CD8-positive, alpha-beta memory T cell (primary cell): ENCODE data around the gene CSF1R. TPM values are rescaled to one million over a fixed set of nuclear protein-coding genes. Genes with fewer than 3 reads are reported as not detected.

Experiments
- CTCF ChIA-PET: fragments of 350-600 bp; sonication (Branson Sonifier 250); formaldehyde crosslinking; loops from one replicate; lab custom pipeline; 2021; ENCODE audit warnings: antibody characterized with exemption; lab: Charles Lee
- POLR2A ChIA-PET: fragments of 350-600 bp; sonication (Branson Sonifier 250); formaldehyde crosslinking; loops from one replicate; lab custom pipeline; 2021; ENCODE audit warnings: antibody characterized with exemption; lab: Charles Lee
- DNase-seq, 5 donors: peaks; one replicate each; pipeline versions ENCODE4 v3.0.0 to v3.0.0-alpha.2; 2020 to 2022; ENCODE audit warnings: mixed read lengths in 1 of 5
- H3K27ac ChIP-seq: one replicate; pipeline ENCODE4 v1.7.0; 2013; ENCODE audit warnings: low read depth, mild to moderate bottlenecking, low read length, moderate library complexity
- H3K27me3 ChIP-seq: 2 replicates; pipeline ENCODE4 v1.7.0; 2013; ENCODE audit warnings: low read length, mild to moderate bottlenecking; ENCODE audit not compliant: insufficient read depth, poor library complexity, severe bottlenecking
- H3K36me3 ChIP-seq: 2 replicates; pipeline ENCODE4 v1.7.0; 2013; ENCODE audit warnings: mild to moderate bottlenecking, low read length, moderate library complexity; ENCODE audit not compliant: insufficient read depth
- H3K4me1 ChIP-seq: 2 replicates; pipeline ENCODE4 v1.7.0; 2013; ENCODE audit warnings: mild to moderate bottlenecking, low read length, moderate library complexity; ENCODE audit not compliant: insufficient read depth
- H3K4me3 ChIP-seq: 2 replicates; pipeline ENCODE4 v1.7.0; 2013; ENCODE audit warnings: mild to moderate bottlenecking, low read length
- H3K9me3 ChIP-seq: 2 replicates; pipeline ENCODE4 v1.7.0; 2013; ENCODE audit warnings: mild to moderate bottlenecking, low read length
- H3K27ac Mint-ChIP-seq, 8 donors: one replicate each; pipeline ENCODE4 v1.8.0; 2020 to 2021; ENCODE audit warnings: mixed read lengths in 8 of 8, mild to moderate bottlenecking in 6 of 8, inconsistent platforms in 3 of 8, moderate library complexity in 3 of 8
- H3K27me3 Mint-ChIP-seq, 2 donors: one replicate each; pipeline ENCODE4 v1.8.0; 2020 to 2021; ENCODE audit warnings: mixed read lengths in 2 of 2, mild to moderate bottlenecking in 1 of 2, moderate library complexity in 1 of 2
- H3K36me3 Mint-ChIP-seq, 3 donors: one replicate each; pipeline ENCODE4 v1.8.0; 2020 to 2021; ENCODE audit warnings: mixed read lengths in 3 of 3, inconsistent platforms in 1 of 3, mild to moderate bottlenecking in 1 of 3
- H3K4me1 Mint-ChIP-seq, 3 donors: one replicate each; pipeline ENCODE4 v1.8.0; 2020 to 2021; ENCODE audit warnings: mixed read lengths in 3 of 3, inconsistent platforms in 1 of 3, mild to moderate bottlenecking in 1 of 3
- H3K4me3 Mint-ChIP-seq, 7 donors: one replicate each; pipeline ENCODE4 v1.8.0; 2020 to 2021; ENCODE audit warnings: mixed read lengths in 7 of 7, mild to moderate bottlenecking in 6 of 7, moderate library complexity in 4 of 7, inconsistent platforms in 2 of 7
- H3K9me3 Mint-ChIP-seq, 5 donors: one replicate each; pipeline ENCODE4 v1.8.0; 2020 to 2022; ENCODE audit warnings: mixed read lengths in 5 of 5, mild to moderate bottlenecking in 3 of 5, moderate library complexity in 2 of 5, inconsistent platforms in 1 of 5
- polyA plus RNA-seq: library from polyadenylated mRNA; unstranded; fragments of 300-500 nt; fragmentation: Illumina TruSeq; gene quantifications from one replicate; pipeline ENCODE4 v1.2.3, GENCODE V29; 2021
- total RNA-seq, 2 experiments: library from RNA; stranded (reverse); gene quantifications; one replicate each; pipeline ENCODE4 v1.2.3, GENCODE V29; 2021

The CSF1R gene
- total and polyA plus RNA-seq, 3 experiments from 2014 or later: 0.59 to 2.7 (median 1.7) TPM

DNA sequence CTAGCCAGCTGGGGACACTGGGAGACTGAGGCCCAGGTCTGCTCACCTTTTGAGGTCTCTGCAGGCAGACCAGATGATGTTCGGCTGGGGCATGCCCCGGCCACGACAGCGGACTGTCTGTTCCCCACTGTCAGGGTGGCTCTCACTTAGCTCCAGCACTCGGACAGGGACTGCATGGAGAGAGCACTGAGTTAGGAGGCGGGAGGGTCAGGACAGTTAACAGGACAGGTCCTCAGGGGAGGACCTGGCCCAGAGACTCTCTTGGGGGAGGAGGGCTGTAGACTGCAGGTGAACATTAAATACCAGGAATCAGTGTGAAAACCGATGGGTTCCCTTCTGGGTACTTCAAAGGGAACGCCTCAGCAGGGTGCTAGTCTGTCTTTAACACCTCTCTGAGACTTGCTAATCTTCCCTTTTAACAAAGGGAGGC is 44.2 kb upstream of the CSF1R start:
- Mint-ChIP-seq H3K36me3 (no peaks in the 10 kb centered on the region), H3K4me1 (peaks cover 4 to 8% (median 6%) of the 10 kb centered on the region in 3 donors), H3K27me3 (peaks cover 4 to 13% of the 10 kb centered on the region in 2 donors), H3K27ac (no peak overlapping the region), H3K4me3 (no peak overlapping the region), H3K9me3 (no peaks in the 10 kb centered on the region)
- H3K4me3 ChIP-seq: no peak overlapping the region
- ChIA-PET CTCF (interaction anchor here (1.2 kb wide), 1 partner anchor 8 kb away, joined by 3 read pairs; no protein-coding TSS in a partner anchor), POLR2A (no interaction called here)
- H3K9me3 ChIP-seq: no peaks in the 10 kb centered on the region
- no peaks in the 10 kb centered on the region for H3K27me3 ChIP-seq
- no peaks in the 10 kb centered on the region for H3K4me1 ChIP-seq
- no peak for DNase-seq
- no peak overlapping the region for H3K27ac ChIP-seq
- H3K36me3 ChIP-seq: no peaks in the 10 kb centered on the region

- POLR2A ChIA-PET: no interaction called here
- Histone ChIP-seq H3K4me3 (no peak overlapping the region), H3K36me3 (no peaks in the 10 kb centered on the region), H3K9me3 (no peaks in the 10 kb centered on the region), H3K4me1 (no peaks in the 10 kb centered on the region), H3K27me3 (no peaks in the 10 kb centered on the region), H3K27ac (no peak overlapping the region)
- peak in 4 of 5 donors; percentile 7 to 24 (median 16) for DNase-seq
- CTCF ChIA-PET: interaction anchor here (1.2 kb wide), 1 partner anchor 8 kb away, joined by 3 read pairs; no protein-coding TSS in a partner anchor
- Mint-ChIP-seq H3K4me3 (no peak overlapping the region), H3K9me3 (no peaks in the 10 kb centered on the region), H3K27me3 (peaks cover 1 to 7% of the 10 kb centered on the region in 2 donors), H3K4me1 (peaks cover 4 to 8% (median 6%) of the 10 kb centered on the region in 3 donors), H3K27ac (no peak overlapping the region), H3K36me3 (no peaks in the 10 kb centered on the region)
Observed at GRCh38 chr5:150129813-150130492, 43.6 kb upstream of the CSF1R start.

DNA sequence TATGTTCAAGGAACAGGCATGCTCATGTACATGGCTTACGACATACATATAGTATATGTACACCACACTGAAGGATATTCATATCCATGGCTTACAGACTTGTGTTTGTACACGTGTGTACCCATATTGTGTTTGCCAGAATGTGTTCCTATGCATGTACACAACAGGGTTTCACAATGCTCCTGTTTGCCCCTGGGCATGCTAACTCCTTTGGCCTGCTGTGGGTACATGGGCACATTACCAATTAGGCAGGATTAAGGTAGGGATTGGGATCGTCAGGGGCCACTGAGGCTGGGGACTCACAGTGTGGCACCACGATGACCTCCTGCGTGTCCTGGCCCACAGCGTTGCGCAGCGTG is 43.1 kb upstream of the CSF1R start:
- POLR2A ChIA-PET: no interaction called here
- H3K36me3 Mint-ChIP-seq: no peaks in the 10 kb centered on the region
- H3K9me3 Mint-ChIP-seq: no peaks in the 10 kb centered on the region
- Histone ChIP-seq H3K4me1 (no peaks in the 10 kb centered on the region), H3K36me3 (no peaks in the 10 kb centered on the region), H3K27me3 (no peaks in the 10 kb centered on the region), H3K9me3 (no peaks in the 10 kb centered on the region), H3K27ac (no peak overlapping the region), H3K4me3 (no peak overlapping the region)
- no peak overlapping the region for H3K27ac Mint-ChIP-seq
- no peak overlapping the region for H3K4me3 Mint-ChIP-seq
- H3K4me1 Mint-ChIP-seq: peaks cover 4 to 8% (median 6%) of the 10 kb centered on the region in 3 donors
- CTCF ChIA-PET: interaction anchor here (1.2 kb wide), 1 partner anchor 9 kb away, joined by 3 read pairs; no protein-coding TSS in a partner anchor
- DNase-seq: no peak
- peaks cover 1 to 5% of the 10 kb centered on the region in 2 donors for H3K27me3 Mint-ChIP-seq

- peaks cover 4 to 8% (median 8%) of the 10 kb centered on the region in 3 donors for H3K4me1 Mint-ChIP-seq
- DNase-seq: no peak
- peaks cover 0 to 1% of the 10 kb centered on the region in 2 donors for H3K27me3 Mint-ChIP-seq
- Histone ChIP-seq H3K27ac (no peak overlapping the region), H3K4me1 (no peaks in the 10 kb centered on the region), H3K9me3 (no peaks in the 10 kb centered on the region), H3K4me3 (no peak overlapping the region), H3K27me3 (no peaks in the 10 kb centered on the region), H3K36me3 (no peaks in the 10 kb centered on the region)
- no peak overlapping the region for H3K4me3 Mint-ChIP-seq
- H3K36me3 Mint-ChIP-seq: no peaks in the 10 kb centered on the region
- POLR2A ChIA-PET: no interaction called here
- H3K27ac Mint-ChIP-seq: no peak overlapping the region
- no peaks in the 10 kb centered on the region for H3K9me3 Mint-ChIP-seq
- CTCF ChIA-PET: interaction anchor here (1.1 kb wide), 1 partner anchor 92 kb away, joined by 3 read pairs; no protein-coding TSS in a partner anchor
Observed at GRCh38 chr5:150126921-150127265, 40.5 kb upstream of the CSF1R start.

- CTCF ChIA-PET: interaction anchor here (1.1 kb wide), 1 partner anchor 92 kb away, joined by 3 read pairs; no protein-coding TSS in a partner anchor
- no peak overlapping the region for H3K4me3 Mint-ChIP-seq
- POLR2A ChIA-PET: no interaction called here
Observed at GRCh38 chr5:150126199-150126920, 40.0 kb upstream of the CSF1R start.

GRCh38 chr5:150125334-150125733 is 39.0 kb upstream of the CSF1R start:
- no peaks in the 10 kb centered on the region for H3K9me3 Mint-ChIP-seq
- no peak overlapping the region for H3K4me3 ChIP-seq
- peaks cover 4 to 6% (median 4%) of the 10 kb centered on the region in 3 donors for H3K4me1 Mint-ChIP-seq
- no peak for DNase-seq
- peak overlapping the region in 1 of 8 donors; percentile 39 for H3K27ac Mint-ChIP-seq
- H3K4me3 Mint-ChIP-seq: no peak overlapping the region
- CTCF ChIA-PET: no interaction called here
- no peaks in the 10 kb centered on the region for H3K4me1 ChIP-seq
- no peak overlapping the region for H3K27ac ChIP-seq
- no peaks in the 10 kb centered on the region for H3K36me3 Mint-ChIP-seq
- H3K27me3 ChIP-seq: no peaks in the 10 kb centered on the region
- no peaks in the 10 kb centered on the region for H3K36me3 ChIP-seq
- H3K9me3 ChIP-seq: no peaks in the 10 kb centered on the region
- H3K27me3 Mint-ChIP-seq: peaks cover 0 to under 1% of the 10 kb centered on the region in 2 donors
- POLR2A ChIA-PET: no interaction called here

More at GRCh38 chr5:150126199-150126920, 40.0 kb upstream of the CSF1R start:
- no peak for DNase-seq
- Mint-ChIP-seq H3K36me3 (no peaks in the 10 kb centered on the region), H3K4me1 (peaks cover 4 to 8% (median 8%) of the 10 kb centered on the region in 3 donors), H3K27me3 (peaks cover 0 to 1% of the 10 kb centered on the region in 2 donors), H3K9me3 (no peaks in the 10 kb centered on the region), H3K27ac (peak overlapping the region in 1 of 8 donors; percentile 68)
- H3K4me3 ChIP-seq: no peak overlapping the region
- H3K36me3 ChIP-seq: no peaks in the 10 kb centered on the region
- H3K9me3 ChIP-seq: no peaks in the 10 kb centered on the region
- H3K4me1 ChIP-seq: no peaks in the 10 kb centered on the region
- H3K27me3 ChIP-seq: no peaks in the 10 kb centered on the region
- H3K27ac ChIP-seq: no peak overlapping the region

GRCh38 chr5:150124596-150124995 is 38.2 kb upstream of the CSF1R start:
- DNase-seq: no peak
- Histone ChIP-seq H3K36me3 (no peaks in the 10 kb centered on the region), H3K4me3 (no peak overlapping the region), H3K4me1 (no peaks in the 10 kb centered on the region), H3K27ac (no peak overlapping the region), H3K9me3 (no peaks in the 10 kb centered on the region), H3K27me3 (no peaks in the 10 kb centered on the region)
- Mint-ChIP-seq H3K27ac (no peak overlapping the region), H3K27me3 (no peaks in the 10 kb centered on the region), H3K4me3 (no peak overlapping the region), H3K4me1 (peaks cover 0 to 2% (median 0%) of the 10 kb centered on the region in 3 donors), H3K9me3 (no peaks in the 10 kb centered on the region), H3K36me3 (no peaks in the 10 kb centered on the region)
- ChIA-PET CTCF (no interaction called here), POLR2A (no interaction called here)

DNA sequence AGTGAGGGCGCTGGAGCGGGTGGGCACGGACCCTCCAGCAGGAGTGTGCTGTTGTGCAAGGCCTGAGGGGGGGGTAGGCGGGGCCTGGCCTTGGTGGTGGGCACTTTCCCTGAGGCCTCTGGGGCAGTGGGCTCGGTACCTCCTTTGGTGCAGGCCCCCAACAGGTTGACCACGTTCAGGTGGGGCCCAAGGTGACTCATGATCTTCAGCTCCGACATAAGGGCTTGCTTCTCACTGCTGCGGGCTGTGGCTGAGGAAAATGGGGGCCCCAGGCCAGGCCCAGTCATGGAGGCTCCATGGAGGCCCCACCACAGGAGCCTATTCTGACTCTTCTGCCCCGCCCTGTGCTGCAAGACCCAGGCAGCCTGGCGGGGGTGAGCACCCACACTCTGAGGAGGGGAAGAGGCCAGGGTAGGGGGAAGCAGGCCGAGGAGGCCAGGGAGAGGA is 37.8 kb upstream of the CSF1R start:
- no peak overlapping the region for H3K4me3 ChIP-seq
- peaks cover 0 to 2% (median 0%) of the 10 kb centered on the region in 3 donors for H3K4me1 Mint-ChIP-seq
- H3K36me3 ChIP-seq: no peaks in the 10 kb centered on the region
- CTCF ChIA-PET: no interaction called here
- H3K27ac ChIP-seq: no peak overlapping the region
- no peaks in the 10 kb centered on the region for H3K36me3 Mint-ChIP-seq
- H3K4me3 Mint-ChIP-seq: no peak overlapping the region
- no peaks in the 10 kb centered on the region for H3K9me3 ChIP-seq
- peak in 1 of 5 donors; percentile 14 for DNase-seq
- H3K27ac Mint-ChIP-seq: no peak overlapping the region
- no peaks in the 10 kb centered on the region for H3K4me1 ChIP-seq
- peaks cover 0 to 2% of the 10 kb centered on the region in 2 donors for H3K27me3 Mint-ChIP-seq
- POLR2A ChIA-PET: no interaction called here
- H3K27me3 ChIP-seq: no peaks in the 10 kb centered on the region
- H3K9me3 Mint-ChIP-seq: no peaks in the 10 kb centered on the region
